HepG2 (cell line): Measurements from ENCODE around the gene SLC34A3. TPM values are rescaled to one million over a fixed set of nuclear protein-coding genes. Genes with fewer than 3 reads are reported as not detected.

ENCODE experiments used
- CC2D1A ChIP-seq: sonication (generic); formaldehyde crosslinking; IDR thresholded peaks from 2 replicates; pipeline ENCODE4 v1.8.1; 2023; ENCODE audit warnings: mild to moderate bottlenecking, missing genetic modification reagents
- CHCHD3 ChIP-seq: sonication (generic); formaldehyde crosslinking; IDR thresholded peaks from 2 replicates; pipeline ENCODE4 v1.8.0; 2022; ENCODE audit warnings: mild to moderate bottlenecking, missing genetic modification reagents, moderate library complexity
- DNMT3B ChIP-seq: conservative IDR thresholded peaks from 2 replicates; pipeline ENCODE4 v1.6.1; 2016; ENCODE audit warnings: missing biosample characterization, control low read depth
- EHMT2 ChIP-seq: fragments of 200-600 bp; sonication (generic); IDR thresholded peaks from 2 replicates; pipeline ENCODE4 v1.7.0; 2017; ENCODE audit warnings: antibody characterized with exemption, low read depth, low read length, borderline replicate concordance
- GRHL1 ChIP-seq: sonication (generic); formaldehyde crosslinking; conservative IDR thresholded peaks from 2 replicates; pipeline ENCODE4 v1.8.0; 2022; ENCODE audit warnings: missing genetic modification reagents
- GTF3A ChIP-seq: sonication (generic); formaldehyde crosslinking; conservative IDR thresholded peaks from 2 replicates; pipeline ENCODE4 v1.4.0; 2020; ENCODE audit warnings: mild to moderate bottlenecking, missing genetic modification reagents
- MNT ChIP-seq: fragments of 450-650 bp; IDR thresholded peaks from 2 replicates; pipeline ENCODE4 v1.6.1; 2016
- MYC ChIP-seq: sonication (generic); formaldehyde crosslinking; IDR thresholded peaks from 2 replicates; pipeline ENCODE4 v1.9.0; 2021; ENCODE audit warnings: missing genetic modification reagents, borderline replicate concordance
- RARG ChIP-seq: sonication (generic); formaldehyde crosslinking; IDR thresholded peaks from 2 replicates; pipeline ENCODE4 v1.4.0; 2020; ENCODE audit warnings: low read depth, mild to moderate bottlenecking, missing genetic modification reagents
- RBFOX2 ChIP-seq: fragments of 200-400 bp; formaldehyde crosslinking; IDR thresholded peaks from 2 replicates; pipeline ENCODE4 v1.6.1; 2017; ENCODE audit warnings: low read depth, mild to moderate bottlenecking, low read length
- SIX1 ChIP-seq: sonication (generic); formaldehyde crosslinking; IDR thresholded peaks from 2 replicates; pipeline ENCODE4 v1.4.0; 2020; ENCODE audit warnings: missing genetic modification reagents, borderline replicate concordance
- TRIM24 ChIP-seq: sonication (generic); formaldehyde crosslinking; IDR thresholded peaks from 2 replicates; pipeline ENCODE4 v1.8.0; 2022; ENCODE audit warnings: mild to moderate bottlenecking, missing genetic modification reagents
- ZBTB3 ChIP-seq: sonication (generic); formaldehyde crosslinking; IDR thresholded peaks from 2 replicates; pipeline ENCODE4 v1.4.0; 2020; ENCODE audit warnings: low read depth, mild to moderate bottlenecking, moderate library complexity, missing genetic modification reagents, borderline replicate concordance
- ZFP91 ChIP-seq: sonication (generic); formaldehyde crosslinking; IDR thresholded peaks from 2 replicates; pipeline ENCODE4 v1.9.0; 2022; ENCODE audit warnings: missing genetic modification reagents, mild to moderate bottlenecking, borderline replicate concordance
- ZNF235 ChIP-seq: sonication (generic); formaldehyde crosslinking; IDR thresholded peaks from 2 replicates; pipeline ENCODE4 v1.8.1; 2023; ENCODE audit warnings: mild to moderate bottlenecking, missing genetic modification reagents, borderline replicate concordance
- ZNF263 ChIP-seq: sonication (generic); formaldehyde crosslinking; IDR thresholded peaks from 2 replicates; pipeline ENCODE4 v1.4.0; 2020; ENCODE audit warnings: missing genetic modification reagents
- ZNF292 ChIP-seq: sonication (generic); formaldehyde crosslinking; IDR thresholded peaks from 2 replicates; pipeline ENCODE4 v1.8.1; 2022; ENCODE audit warnings: mild to moderate bottlenecking, low read depth, missing genetic modification reagents, borderline replicate concordance
- ZNF337 ChIP-seq: sonication (generic); formaldehyde crosslinking; IDR thresholded peaks from 2 replicates; pipeline ENCODE4 v1.5.1; 2020; ENCODE audit warnings: missing genetic modification reagents, low read depth, mild to moderate bottlenecking, borderline replicate concordance
- ZNF629 ChIP-seq: sonication (generic); formaldehyde crosslinking; conservative IDR thresholded peaks from 2 replicates; pipeline ENCODE4 v1.5.0; 2020; ENCODE audit warnings: missing genetic modification reagents
- ZNF639 ChIP-seq: conservative IDR thresholded peaks from 2 replicates; pipeline ENCODE4 v1.6.1; 2018; ENCODE audit warnings: missing genetic modification reagents
- ZNF775 ChIP-seq: sonication (generic); formaldehyde crosslinking; IDR thresholded peaks from 2 replicates; pipeline ENCODE4 v1.4.0; 2020; ENCODE audit warnings: missing genetic modification reagents, mild to moderate bottlenecking, moderate library complexity, borderline replicate concordance
- polyA plus RNA-seq, 8 experiments: library from polyadenylated mRNA; depleted of rRNA in 3 of 8; stranded (reverse) in 7 of 8; unstranded in 1 of 8; fragments of >200 nt; fragmentation: Illumina TruSeq in 4 of 8; extraction: Trizol in 4 of 8; gene quantifications; 2 replicates each; pipeline versions ENCODE4 v1.2.1 to v1.2.3, GENCODE V29; 2011 to 2016; ENCODE audit warnings: low read depth in 4 of 8, missing spikeins in 1 of 8, mixed read lengths in 1 of 8; ENCODE audit not compliant: insufficient read depth in 1 of 8
- total RNA-seq, 5 experiments: library from RNA; depleted of rRNA; stranded (reverse); fragments of >200 nt; fragmentation: Illumina TruSeq; extraction: Trizol; gene quantifications; 2 replicates each; pipeline ENCODE4 v1.2.3, GENCODE V29; 2016; ENCODE audit warnings: low read depth in 1 of 5
- TF ChIP-seq, protein P1 (sequence below): sonication (generic); formaldehyde crosslinking; IDR thresholded peaks from 2 replicates; pipeline ENCODE4 v1.4.0; 2020; ENCODE audit warnings: missing genetic modification reagents, mild to moderate bottlenecking, borderline replicate concordance

Gene SLC34A3
- total and polyA plus RNA-seq, 2 of the 13 experiments (the other 11 are each of a cell fraction or from before 2014, with no cell fraction given) = 0.07 to 1.0 TPM

- TF ChIP-seq MNT (no peak), RBFOX2 (peak; percentile 68), ZNF292 (no peak), ZNF337 (CRISPR knock-in tag) (no peak), ZFP91 (CRISPR knock-in tag) (no peak), CC2D1A (no peak), ZNF775 (CRISPR knock-in tag) (no peak), MYC (CRISPR knock-in tag) (peak; percentile 50; the same call in 1 of the 2 replicates), CHCHD3 (no peak), EHMT2 (no peak), ZNF629 (CRISPR knock-in tag) (0 out of 2 replicates have a peak, but pooled peaks have one; percentile 14), ZNF235 (CRISPR knock-in tag) (no peak), RARG (CRISPR knock-in tag) (no peak), ZBTB3 (no peak), ZNF263 (CRISPR knock-in tag) (0 out of 2 replicates have a peak, but pooled peaks have one; percentile 31), ZNF639 (CRISPR knock-in tag) (no peak), DNMT3B (CRISPR knock-in tag) (no peak), GTF3A (CRISPR knock-in tag) (0 out of 2 replicates have a peak, but pooled peaks have one; percentile 14), GRHL1 (CRISPR knock-in tag) (no peak), TRIM24 (CRISPR knock-in tag) (no peak), SIX1 (CRISPR knock-in tag) (no peak)
- TF ChIP-seq, protein P1, sequence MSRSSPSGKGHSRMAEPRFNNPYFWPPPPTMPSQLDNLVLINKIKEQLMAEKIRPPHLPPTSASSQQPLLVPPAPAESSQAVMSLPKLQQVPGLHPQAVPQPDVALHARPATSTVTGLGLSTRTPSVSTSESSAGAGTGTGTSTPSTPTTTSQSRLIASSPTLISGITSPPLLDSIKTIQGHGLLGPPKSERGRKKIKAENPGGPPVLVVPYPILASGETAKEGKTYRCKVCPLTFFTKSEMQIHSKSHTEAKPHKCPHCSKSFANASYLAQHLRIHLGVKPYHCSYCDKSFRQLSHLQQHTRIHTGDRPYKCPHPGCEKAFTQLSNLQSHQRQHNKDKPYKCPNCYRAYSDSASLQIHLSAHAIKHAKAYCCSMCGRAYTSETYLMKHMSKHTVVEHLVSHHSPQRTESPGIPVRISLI = no peak
Measured at GRCh38 chr9:137234055-137234697, 3.5 kb downstream of the SLC34A3 start (continued).
